Esophagus mucosa (tissue), 1 donor: ENCODE data around the gene ZNF175. TPM values are rescaled to one million over a fixed set of nuclear protein-coding genes. Genes with fewer than 3 reads are reported as not detected.
A peak's percentile ranks its signal among the peaks of the same experiment; 100 is the strongest.

Experiments
- ATAC-seq: fragments of 200-7000 bp; cut with Tn5 transposase; one replicate; pipeline ENCODE4 v1.9.1; 2020
- total RNA-seq: library from RNA; stranded (reverse); gene quantifications from one replicate; pipeline ENCODE4 v1.2.4, GENCODE V29; 2023
- donor health status: DM: yes; HTN: yes; CAD: no.

The ZNF175 gene
- total RNA-seq, result 5.8 TPM

DNA sequence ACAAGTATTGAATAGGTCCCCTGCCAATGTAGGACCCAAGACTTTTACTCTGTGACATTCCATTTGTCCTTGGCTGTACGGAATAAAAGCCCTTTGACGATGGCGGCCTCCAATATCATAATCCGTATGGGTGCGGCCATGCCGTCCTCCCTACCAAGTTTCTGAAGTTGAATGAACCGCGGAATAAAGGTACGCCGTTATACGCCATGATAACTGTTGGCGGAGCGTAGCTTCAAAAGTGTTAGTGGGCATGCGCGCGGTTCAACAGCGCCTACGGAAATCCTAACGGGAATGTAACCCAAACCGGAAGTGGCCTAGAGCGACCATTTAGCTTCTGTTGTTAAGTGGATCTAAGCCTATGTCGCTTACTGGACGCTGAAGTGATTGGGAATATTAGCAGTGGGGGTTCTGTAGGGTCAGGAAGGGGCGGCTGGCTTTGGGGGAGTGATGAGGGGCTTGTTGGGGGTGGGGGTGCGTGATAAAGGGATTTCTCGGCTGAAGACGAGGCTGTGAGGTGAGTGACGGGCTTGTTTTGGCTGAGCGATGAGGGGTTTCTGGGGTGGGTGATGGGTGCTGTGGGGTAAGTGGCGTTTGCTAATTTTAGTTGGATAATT lies at the start of gene ZNF175:
Gene ZNF175 (plus strand): TSS at position 322 of the 614 bp plus-strand sequence. CDS start 2,047 bp downstream, outside the sequence.
- ATAC-seq, result peak; percentile 96

DNA sequence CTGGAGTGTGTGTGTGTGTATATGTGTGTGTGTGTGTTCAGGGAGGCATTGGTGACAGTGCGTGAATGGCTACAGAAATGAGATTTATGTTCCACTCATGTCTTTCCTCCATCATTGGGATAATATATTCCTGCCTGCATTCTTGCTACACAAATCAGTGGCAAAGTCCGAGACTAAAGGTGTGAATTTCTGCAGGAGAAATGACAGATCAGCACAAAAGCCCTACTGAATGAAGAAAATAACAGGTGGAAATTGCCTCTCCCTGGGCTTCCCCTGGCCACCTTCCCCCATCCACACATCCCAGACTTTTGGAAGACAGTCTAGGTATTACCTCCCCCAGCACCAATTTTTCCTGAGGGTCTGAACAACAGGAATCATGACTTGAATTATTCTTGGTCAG lies 49.7 kb upstream of the ZNF175 start:
- ATAC-seq, result no peak

DNA sequence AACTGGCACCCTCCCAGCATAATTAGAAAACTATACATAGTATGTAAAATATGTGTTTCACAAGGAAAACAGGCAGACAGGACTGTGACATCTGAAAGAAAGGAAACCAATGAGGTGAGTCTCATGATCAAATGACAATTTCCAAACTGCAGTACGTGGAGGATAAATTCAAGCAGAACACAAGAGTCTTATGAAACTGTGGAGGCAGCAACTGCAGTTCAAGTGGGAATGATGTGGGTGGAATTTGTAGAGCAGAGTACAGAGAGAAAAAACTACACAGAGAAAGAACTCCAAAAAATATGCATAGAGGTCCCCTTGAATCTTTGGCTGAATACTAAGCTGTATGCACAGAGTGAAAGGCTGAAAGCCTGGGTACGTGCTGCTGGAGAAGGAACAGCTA lies 49.3 kb upstream of the ZNF175 start:
- no peak for ATAC-seq

DNA sequence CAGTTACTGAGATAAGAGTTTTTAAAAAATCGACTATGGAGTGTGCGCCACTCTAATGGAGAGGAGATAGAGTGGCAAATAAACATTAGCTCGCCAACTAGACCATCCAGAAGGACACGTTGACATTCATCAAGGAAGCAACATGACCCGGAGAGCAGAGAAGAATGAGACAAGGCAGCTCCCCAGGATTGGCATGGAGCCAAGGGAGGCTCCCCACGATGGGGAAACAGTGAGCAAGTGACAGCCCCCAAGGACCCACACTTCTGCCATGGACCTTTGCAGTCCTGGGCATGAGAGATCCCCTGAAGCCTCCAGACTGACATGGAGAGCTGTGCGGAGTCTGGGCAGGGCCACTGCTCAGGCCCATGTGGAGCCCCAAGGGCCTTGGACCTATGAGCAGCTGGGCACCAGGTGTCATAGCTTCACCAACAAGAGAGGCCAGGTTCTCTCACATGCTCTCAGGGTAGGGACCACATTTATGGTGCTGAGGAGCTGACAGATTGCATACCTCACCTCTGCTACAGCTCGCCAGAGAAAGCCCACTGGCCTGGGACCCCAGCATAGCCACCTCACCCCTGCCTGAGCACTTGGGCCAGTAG lies 46.3 kb upstream of the ZNF175 start:
- no peak for ATAC-seq

DNA sequence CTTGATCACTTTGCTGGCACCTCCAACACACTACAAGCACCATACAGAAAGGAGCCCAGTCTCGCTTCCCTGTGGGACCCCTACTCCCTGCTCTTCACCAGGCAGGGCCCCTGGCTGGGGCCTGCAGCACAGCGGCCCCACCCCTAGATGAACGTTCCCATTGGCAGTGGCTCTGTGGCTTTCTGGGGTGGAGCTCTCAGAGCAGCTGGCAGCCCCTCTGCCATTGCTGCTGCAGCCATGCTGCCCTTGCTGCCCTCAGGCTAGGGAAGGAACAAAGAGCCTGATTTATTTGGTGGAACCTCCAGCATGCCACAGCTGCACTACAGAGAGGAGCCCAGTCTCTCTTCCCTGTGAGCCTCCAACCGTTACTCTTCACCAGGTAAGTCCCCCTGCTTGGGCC lies 45.4 kb upstream of the ZNF175 start:
- ATAC-seq, result no peak

DNA sequence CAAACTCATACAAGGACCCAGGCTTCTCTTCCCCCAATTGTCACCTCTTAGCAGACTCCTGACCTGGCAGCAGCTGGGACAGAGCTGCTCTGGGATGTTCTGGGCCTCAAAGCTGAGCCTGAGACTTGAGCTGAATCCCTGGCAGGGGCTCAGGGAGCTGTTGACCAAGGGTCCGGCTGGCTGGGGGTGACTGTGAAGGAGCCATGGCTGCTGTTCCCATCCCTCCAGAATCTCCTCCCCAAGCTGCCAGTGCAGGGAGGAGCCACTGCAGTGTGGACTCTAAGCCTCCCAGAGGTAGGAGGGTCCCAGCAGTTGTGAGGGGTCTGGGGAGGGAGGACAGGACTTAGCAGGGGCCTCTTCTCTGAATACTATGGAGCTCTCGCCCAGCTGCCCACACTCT lies 41.8 kb upstream of the ZNF175 start:
- no peak for ATAC-seq

DNA sequence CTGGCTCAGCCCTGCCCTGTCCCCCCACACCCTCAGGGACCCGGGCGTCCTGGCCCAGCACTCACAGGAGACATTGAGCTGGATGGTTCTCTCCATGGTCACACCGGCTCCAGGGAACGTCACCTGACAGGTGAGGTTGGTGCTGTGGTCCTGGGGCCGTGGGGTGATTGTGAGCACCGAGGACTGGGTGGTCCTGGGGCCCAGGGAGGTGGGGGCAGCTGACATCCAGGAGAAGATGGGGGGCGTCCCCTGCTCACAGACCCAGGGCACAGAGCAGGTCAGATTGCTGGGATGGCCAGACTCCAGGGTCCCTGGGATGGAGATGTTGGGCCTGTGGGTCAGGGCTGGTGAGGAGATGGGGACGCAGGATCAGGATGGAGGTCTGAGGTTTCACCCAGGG lies 40.5 kb upstream of the ZNF175 start:
- no peak for ATAC-seq

DNA sequence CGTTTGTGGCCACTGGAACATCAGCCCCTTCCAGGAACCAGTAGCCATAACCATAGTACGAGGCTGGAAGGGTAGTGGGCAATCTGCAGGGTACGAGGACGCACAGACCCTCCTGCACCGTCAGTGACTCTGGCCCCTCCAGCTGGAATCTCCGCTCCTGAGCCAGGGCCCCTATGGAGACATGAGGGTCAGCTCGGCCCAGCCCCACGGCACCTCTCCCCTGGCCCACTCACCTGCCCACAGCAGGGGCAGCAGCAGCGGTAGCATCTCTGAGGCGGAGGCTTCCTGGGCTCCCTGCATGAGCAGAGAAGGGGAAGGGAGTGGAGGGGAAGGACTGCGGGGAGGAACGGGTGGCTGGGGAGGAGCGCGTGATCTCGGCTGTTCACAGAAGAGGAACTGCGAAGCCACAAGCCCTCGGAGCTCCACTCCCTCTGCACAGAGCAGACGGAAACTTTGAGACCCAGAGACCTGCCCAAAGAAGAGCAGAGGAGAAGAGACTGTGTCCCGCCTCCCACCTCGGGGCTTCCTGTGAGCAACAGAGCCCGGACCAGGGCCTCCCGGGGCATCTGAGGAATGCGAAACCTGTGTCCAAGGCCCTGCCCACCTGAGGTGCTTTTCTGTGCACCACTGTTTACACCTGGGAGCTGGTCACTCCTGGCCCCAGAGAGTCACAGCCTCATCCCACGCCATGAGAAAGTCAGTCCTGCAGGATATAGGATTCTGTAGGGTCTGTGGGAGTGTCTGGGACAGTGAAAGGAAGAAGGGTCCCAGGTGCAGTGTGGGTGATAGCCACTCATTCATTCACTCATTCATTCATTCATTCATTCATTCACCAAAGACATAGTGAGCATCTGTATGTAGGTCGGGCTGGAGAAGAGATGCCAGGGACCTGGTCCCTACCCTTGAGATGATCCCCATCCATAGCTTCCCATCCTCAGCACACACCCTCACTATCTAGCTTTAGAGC lies 39.5 kb upstream of the ZNF175 start, which contains the start of gene SIGLEC6:
Gene SIGLEC6 (minus strand): TSS at position 322 of the 967 bp plus-strand sequence. CDS start 22 bp downstream, at position 300.
- peak; percentile 58 for ATAC-seq

DNA sequence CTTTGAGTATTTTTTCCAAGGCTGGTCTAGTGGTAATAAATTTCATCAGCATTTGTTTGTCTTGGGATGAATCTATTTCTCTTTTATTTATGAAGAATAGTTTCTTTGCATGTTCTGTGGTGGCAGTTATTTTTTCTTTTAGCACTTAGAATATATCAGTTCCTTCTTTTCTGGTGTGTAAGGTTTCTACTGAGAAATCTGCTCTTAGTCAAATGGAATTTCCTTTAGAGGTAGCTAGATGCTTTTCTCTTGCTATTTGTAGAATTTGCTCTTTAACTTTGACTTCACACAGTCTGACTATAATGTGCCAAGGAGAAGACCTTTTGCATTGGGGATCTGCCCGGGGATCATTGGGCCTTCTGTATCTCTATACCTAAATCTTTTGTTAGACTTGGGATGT lies 35.5 kb upstream of the ZNF175 start:
- no peak for ATAC-seq

DNA sequence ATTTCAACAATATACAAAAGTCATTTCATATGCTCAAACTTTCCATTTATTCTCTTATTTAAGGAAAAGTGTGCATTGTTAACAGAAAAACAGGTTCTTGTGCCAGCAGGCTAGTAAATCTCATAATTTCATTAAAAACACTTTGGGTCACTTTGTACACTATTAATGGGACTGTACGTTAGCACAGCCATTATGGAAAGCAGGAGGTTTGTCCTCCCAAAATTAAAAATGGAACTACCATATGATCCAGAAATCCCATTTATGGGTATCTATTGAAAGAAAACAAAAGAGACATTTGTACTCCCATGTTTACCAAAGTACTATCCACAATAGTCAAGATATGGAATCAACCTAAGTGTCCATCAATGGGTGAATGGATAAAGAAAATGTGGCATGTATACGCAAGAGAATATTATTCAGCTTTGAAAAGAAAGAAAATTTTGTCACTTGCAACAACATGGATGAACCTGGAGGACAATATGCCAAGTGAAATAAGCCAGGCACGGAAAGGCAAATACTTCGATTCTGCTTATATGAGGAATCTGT lies 31.2 kb upstream of the ZNF175 start:
- ATAC-seq, result no peak

DNA sequence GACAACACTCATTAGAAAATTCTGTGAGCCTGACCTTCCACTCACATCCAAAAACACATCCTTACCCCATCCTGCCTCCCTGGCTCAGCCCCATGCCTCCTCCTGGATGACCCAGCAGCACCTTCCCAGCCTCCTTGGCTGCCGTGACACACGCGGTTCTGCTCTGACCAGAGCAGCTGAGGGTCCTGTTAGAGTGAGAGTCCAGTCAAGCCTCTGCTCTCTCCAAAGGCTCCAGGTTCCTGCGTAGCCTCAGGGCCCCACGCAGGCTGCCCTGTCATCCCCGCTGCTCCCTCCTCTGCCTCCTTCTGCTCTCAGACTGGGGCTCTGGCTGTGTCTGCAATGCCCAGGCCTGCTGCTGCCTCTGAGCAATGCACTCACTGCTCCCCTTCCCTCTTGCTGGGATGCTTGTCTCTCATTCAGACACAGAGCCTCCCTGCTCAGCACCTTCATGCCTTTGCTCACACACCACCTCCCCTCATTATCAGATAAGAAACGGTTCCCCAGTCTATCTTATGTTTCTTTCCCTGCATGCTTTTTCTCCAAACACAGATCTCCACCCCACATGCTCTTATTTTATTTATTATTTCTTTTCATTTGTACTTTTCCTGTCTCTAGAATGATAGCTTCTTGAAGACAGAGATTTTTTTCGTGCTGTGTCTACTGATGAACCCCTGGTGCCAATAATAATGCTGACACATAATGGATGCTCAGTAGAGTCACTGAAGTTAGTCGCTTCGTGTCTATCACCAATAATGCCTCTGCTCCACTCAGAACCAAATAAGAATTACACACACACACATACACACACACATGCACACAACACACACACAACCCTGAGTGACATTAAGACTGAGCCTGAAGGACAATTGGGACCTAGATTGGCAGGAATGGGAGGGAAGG lies 29.4 kb upstream of the ZNF175 start:
- ATAC-seq, result no peak

DNA sequence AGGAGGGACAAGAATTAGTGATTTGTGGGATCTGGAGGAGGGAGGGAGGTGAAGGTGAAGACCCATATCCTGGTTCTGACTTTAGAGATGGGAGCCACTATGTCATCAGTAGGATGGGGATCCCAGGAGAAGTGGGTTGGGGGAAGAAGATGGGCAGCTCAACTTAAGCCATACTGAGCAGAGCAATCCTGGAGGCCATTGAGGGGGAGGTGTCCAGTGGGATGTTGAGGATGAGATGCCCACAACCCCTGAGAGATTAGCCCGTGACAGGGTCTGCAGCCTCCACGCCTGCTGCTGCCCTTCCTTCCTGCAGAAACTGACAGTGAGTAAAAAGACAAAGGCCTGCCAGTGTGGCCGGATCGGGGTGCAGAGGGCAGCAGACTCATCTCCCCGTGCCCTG lies 28.4 kb upstream of the ZNF175 start:
- ATAC-seq, result no peak

DNA sequence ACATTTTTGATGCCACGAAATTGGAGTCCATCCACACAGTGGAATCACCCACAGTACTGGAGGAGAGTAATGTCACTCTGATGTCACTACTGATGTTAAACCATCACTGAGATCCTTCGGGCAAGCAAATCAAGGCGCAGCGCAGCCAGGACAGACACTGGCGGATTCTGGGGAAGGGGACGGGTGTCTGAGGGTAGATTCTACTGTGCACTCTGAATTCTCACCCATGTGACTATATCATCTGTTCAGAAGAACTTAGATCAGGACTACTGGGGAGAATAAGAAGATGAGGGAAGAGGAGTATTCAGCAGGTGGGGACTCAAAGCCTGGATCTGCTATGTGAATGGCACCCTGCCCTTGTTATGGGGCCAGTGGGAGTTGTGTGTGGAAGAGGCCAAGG lies 27.0 kb upstream of the ZNF175 start:
- ATAC-seq, result no peak

DNA sequence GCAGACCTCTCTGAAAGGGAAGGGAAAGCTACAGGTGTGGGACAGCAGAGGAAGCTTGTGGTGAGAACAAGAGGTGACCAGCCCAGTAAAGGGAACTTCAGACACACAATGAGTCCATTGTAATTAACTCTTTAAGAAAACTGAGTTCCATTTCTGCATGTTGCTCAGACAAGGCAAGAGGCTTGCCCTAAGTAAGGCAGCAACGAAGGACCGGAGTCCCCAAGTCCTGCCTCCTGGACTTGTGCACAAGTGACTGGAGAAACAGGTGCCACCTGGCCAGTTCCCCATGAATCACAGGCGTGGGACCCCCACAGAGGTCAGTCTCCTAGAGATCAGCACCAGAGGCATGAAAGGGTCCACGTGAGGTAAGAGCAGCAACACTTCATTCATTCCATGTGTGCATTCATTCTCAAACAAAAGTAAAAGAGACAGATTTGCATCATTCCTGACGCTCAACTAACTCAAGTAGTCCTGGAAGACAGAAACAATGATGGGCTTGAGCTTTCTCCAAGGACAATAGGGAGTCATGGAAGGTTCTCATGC lies 24.9 kb upstream of the ZNF175 start:
- no peak for ATAC-seq

DNA sequence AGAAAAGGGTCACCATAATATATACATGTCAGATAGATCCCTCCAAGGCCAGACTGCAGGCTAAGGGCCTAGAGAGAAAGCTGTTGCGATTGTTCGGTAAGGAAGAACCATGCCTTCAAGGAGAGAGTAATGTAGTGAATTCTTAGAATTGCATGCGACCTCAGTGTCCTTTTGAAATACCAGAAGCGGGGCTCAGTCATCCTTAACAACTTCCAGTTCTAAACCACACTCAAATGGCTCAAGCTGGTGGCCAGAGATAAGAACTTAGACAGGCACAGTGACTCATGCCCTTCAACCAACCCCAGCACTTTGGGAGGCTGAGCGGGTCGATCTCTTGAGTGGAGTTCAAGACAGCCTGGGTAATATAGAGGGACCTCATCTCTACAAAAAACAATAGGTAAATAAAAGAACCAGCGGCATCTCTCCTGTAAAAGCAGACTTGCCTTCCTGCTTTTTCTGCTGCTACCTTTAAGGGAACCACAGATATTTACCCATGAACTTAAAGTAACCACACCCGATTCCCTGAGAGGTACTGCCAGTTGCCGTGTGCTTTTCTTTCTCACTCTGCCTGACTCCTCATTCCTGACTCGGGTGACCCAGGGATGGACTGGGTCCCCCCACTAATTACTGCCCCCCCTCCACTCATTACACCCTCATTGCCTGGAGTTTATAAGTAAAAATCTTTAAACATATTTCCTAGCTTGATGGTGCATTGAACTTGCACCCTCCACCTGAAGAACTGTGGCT lies 24.3 kb upstream of the ZNF175 start:
- no peak for ATAC-seq

DNA sequence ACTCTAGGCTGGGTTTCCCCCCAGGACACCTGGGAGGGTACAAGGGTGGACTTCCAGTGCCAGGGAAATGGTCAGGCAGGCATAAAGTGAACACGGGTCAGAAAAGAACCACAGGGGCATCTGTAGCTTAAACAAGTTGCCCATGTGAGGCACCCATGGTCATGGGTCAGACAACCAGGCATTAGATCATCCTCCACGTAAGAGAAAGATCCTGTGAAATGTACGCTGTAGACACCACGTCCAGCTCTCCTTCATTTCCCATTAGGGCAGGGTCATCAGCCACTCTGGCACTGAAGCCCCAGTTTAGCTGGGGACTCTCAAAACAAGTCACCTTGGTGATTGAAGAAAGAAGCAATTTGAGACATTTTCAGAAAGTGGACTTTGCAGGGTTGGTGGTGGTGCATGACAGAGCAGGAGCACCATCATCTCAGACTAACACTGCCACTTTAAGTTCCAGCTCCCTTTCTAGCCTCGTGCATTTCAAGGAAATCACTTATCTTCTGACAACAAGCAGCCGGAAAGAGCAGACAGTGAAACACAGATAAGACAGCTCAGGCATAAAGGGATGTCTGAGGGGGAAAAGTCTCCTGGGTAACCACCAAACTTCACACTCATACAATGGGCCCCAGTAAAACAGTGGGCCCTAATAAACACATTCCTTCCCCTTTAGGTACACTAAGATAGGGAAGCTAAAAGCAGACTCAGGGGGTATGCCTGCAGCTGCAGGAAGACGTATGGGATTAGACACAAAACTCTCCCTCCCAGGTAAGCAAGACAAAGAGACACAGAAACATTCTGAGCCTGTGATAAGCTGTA lies 23.5 kb upstream of the ZNF175 start:
- ATAC-seq, result no peak

DNA sequence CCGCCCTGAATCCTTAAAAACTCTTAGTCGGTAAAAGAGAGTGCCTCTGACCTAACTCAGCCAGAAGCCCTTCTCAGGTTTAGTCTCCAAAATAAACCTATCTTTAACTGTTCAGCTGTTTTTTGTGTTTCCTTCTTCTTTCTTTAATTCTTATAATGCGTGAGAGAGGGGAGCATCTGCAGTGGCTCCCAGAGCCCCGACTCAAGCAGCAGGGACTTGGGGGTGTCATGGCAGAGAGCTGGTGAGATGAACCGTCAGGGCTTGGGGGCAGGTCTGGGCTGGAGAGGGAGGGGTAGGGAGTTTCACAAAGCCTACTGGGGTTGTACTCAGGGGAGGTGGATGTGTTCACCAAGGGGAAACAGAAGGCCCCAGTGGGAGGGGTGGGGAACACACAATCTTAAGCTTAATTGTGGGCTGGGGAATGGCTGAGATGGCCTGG lies 22.9 kb upstream of the ZNF175 start:
- ATAC-seq, result no peak

DNA sequence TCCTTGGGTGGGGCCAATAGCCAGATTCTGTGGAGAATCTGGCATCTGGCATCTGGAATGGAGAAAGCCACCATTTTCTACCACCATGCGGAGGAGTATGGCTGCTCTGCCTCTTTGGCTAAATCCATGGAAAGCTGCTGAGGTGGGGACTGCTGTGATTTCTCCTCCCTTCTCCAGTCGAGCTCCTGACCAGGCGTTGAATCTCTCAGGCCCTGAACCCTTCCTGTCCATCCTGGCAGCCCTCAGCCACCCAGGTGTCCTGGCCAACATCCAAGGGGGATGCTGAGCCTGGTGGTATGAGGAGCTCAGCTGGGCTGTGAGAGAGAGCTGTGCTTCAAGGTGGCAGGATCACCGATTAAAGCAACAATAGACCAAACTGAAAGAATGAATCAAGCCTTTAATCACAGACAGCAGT lies 22.2 kb upstream of the ZNF175 start:
- no peak for ATAC-seq

DNA sequence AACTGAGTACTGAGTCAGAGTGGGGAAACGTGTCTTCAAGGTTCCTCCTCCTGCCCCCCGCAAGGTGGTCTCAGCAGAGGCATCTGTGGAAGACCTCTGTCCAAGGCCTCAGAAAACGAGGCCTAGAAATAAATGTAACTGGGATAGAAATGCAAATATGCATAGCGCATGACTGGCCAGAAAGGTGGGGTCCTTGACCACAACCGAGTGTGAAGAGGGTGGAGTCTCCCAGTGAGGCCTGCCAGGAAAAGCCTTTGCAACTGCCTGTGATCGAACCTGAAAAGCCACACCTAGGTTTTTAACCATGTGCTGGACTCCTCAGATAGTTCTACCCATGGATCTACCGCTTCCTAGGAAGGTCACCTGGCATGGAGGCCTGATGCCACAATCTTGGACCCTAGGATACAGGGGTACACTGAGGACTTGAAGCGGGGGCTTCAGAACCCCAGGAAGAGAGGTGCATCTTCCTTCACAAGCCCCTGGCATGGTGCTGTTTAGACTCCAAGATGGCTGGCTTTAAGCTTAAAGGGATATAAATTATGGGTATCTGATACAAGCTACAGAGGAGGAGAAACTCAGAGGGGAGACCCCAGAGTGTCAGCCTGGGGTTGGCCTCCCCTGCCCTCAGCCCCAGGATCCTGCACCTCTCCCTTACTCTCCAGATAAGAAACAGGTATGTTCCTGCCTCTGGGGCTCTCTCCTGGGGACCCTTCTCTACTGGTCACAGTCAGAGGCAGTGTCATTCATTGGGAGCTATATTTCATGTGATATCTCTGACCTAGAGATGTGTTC lies 21.4 kb upstream of the ZNF175 start:
- ATAC-seq, result peak; percentile 8
